Ascending aorta (tissue), 2 donors: Measurements from ENCODE around the gene TMEM86B. TPM values are rescaled to one million over a fixed set of nuclear protein-coding genes. Genes with fewer than 3 reads are reported as not detected.

Experiments used
- DNase-seq, 2 donors: peaks; one replicate each; pipeline ENCODE4 v3.0.0-alpha.2; 2019; ENCODE audit warnings: low spot score in 2 of 2
- H3K27ac ChIP-seq, 2 donors: fragments of 200-600 bp; sonication (generic); one replicate each; pipeline ENCODE4 v1.5.1; 2016 to 2017; ENCODE audit warnings: mild to moderate bottlenecking in 1 of 2
- H3K27me3 ChIP-seq: fragments of 200-600 bp; sonication (generic); one replicate; pipeline ENCODE4 v1.5.1; 2017
- H3K36me3 ChIP-seq, 2 donors: fragments of 200-600 bp; sonication (generic); one replicate each; pipeline ENCODE4 v1.5.1; 2016
- H3K4me1 ChIP-seq, 2 donors: fragments of 200-600 bp; sonication (generic); one replicate each; pipeline ENCODE4 v1.5.1; 2016 to 2017; ENCODE audit warnings: mild to moderate bottlenecking in 1 of 2
- H3K4me3 ChIP-seq, 2 donors: fragments of 200-600 bp; sonication (generic); one replicate each; pipeline ENCODE4 v1.5.1; 2016 to 2017; ENCODE audit warnings: mild to moderate bottlenecking in 1 of 2
- H3K9me3 ChIP-seq, 2 donors: fragments of 200-600 bp; sonication (generic); one replicate each; pipeline ENCODE4 v1.5.1; 2016
- intact Hi-C: fragments of 100-400 bp; cut with DNase I; formaldehyde crosslinking; loops from one replicate; pipeline ENCODE4 v1.15.1; 2023
- total RNA-seq: library from RNA; depleted of rRNA; stranded (reverse); fragments of >200 nt; gene quantifications from one replicate; pipeline ENCODE4 v1.1.0, GENCODE V29; 2016
- TF ChIP-seq, protein P1 (sequence below), 3 experiments: fragments of 200-600 bp in 2 of 3; fragments of 450-650 bp in 1 of 3; sonication (generic) in 2 of 3; IDR thresholded peaks; one replicate each; pipeline ENCODE4 v1.5.1; 2016 to 2019; ENCODE audit warnings: antibody characterized with exemption in 3 of 3, mild to moderate bottlenecking in 1 of 3, moderate library complexity in 1 of 3

Gene TMEM86B
- total RNA-seq, 1 donor from 2014 or later, result not detected

DNA sequence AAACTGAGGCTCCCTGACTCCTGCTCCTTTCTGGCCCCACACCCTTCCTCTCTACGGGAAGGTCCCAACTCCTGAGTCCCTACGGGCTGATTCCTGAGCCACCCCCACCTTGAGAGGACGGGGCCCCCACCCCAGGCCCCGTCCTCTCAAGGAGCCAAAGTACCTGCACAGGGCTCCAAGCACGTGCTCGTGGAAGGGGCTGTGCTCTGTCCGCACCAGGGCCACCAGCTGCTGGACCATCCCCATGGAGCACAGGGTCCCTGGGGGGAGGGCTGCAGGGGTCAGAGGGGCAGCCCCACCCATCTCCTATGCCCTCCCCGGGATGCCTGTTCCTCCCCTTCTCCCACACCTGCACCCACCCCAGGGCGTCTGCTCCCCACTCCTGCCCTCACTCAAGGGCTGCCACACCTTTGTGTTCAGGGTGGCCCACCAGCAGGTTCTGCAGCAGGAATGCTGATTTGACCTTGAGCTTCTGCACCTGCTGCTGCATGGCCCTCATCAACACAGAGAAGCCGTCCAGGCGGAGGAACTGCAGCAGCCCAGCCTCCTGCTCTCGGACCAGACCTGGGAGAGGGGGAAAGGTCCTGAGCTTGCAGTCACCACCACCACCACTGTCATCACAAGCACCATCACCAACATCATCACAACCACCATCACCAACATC is 37.3 kb upstream of the TMEM86B start:
- no peak for DNase-seq
- TF ChIP-seq, protein P1, sequence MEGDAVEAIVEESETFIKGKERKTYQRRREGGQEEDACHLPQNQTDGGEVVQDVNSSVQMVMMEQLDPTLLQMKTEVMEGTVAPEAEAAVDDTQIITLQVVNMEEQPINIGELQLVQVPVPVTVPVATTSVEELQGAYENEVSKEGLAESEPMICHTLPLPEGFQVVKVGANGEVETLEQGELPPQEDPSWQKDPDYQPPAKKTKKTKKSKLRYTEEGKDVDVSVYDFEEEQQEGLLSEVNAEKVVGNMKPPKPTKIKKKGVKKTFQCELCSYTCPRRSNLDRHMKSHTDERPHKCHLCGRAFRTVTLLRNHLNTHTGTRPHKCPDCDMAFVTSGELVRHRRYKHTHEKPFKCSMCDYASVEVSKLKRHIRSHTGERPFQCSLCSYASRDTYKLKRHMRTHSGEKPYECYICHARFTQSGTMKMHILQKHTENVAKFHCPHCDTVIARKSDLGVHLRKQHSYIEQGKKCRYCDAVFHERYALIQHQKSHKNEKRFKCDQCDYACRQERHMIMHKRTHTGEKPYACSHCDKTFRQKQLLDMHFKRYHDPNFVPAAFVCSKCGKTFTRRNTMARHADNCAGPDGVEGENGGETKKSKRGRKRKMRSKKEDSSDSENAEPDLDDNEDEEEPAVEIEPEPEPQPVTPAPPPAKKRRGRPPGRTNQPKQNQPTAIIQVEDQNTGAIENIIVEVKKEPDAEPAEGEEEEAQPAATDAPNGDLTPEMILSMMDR (IDR thresholded peaks at IDR 0.05), result no peak
- no peak overlapping the region for H3K4me3 ChIP-seq
- H3K27ac ChIP-seq, result no peak overlapping the region
- H3K9me3 ChIP-seq, result no peaks in the 10 kb centered on the region
- no peaks in the 10 kb centered on the region for H3K4me1 ChIP-seq
- no peaks in the 10 kb centered on the region for H3K27me3 ChIP-seq
- H3K36me3 ChIP-seq, result peaks cover 0 to 10% of the 10 kb centered on the region in 2 donors
- intact Hi-C loops, result no loop called here

DNA sequence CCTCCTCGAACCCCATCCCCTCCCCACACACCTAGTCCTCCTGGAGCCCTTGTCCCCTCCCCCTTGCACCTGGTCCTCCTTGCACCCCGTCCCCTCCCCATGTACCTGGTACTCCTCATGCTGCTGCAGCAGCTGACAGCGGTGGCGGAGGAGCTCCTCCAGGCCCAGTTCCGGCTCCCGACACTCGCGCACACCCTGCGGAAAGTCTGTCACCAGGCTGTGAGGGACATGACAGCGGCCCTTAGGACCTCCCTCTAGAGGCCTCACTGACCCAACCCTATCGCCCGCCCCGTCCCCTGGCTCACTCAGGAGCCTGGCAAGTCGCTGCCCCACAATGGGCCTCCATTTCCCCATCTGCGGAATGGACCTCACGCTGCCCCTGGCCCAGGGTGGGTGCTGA is 36.6 kb upstream of the TMEM86B start:
- TF ChIP-seq, protein P1 (IDR thresholded peaks at IDR 0.05), result no peak
- no peaks in the 10 kb centered on the region for H3K27me3 ChIP-seq
- no peaks in the 10 kb centered on the region for H3K4me1 ChIP-seq
- no peak overlapping the region for H3K4me3 ChIP-seq
- no peak for DNase-seq
- intact Hi-C loops, result no loop called here
- no peaks in the 10 kb centered on the region for H3K9me3 ChIP-seq
- no peak overlapping the region for H3K27ac ChIP-seq
- peaks cover 0 to 6% of the 10 kb centered on the region in 2 donors for H3K36me3 ChIP-seq

DNA sequence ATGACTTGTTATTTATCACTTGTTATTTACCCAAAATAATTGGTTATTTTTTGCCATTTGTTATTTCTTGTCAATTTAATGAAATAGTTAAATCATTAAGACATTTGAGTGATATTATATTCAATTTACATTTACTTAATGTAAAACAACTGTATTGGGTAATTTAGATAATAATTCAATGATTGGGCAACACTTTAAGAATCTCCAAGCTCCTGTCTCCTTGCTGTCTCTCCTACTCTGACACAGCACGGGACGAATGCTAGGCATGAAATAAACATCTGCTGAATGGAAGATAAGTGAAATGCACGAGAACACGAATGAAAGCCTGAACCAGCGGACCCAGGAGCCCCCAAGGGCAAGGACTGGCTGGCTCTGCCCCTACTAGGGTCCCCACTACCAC is 36.0 kb upstream of the TMEM86B start:
- Histone ChIP-seq H3K4me3 (no peak overlapping the region), H3K36me3 (peaks cover 0 to 2% of the 10 kb centered on the region in 2 donors), H3K9me3 (no peaks in the 10 kb centered on the region), H3K4me1 (peaks cover 5% of the 10 kb centered on the region in 2 donors), H3K27me3 (no peaks in the 10 kb centered on the region), H3K27ac (no peak overlapping the region)
- TF ChIP-seq, protein P1 (IDR thresholded peaks at IDR 0.05), result no peak
- DNase-seq, result no peak
- intact Hi-C loops, result no loop called here

DNA sequence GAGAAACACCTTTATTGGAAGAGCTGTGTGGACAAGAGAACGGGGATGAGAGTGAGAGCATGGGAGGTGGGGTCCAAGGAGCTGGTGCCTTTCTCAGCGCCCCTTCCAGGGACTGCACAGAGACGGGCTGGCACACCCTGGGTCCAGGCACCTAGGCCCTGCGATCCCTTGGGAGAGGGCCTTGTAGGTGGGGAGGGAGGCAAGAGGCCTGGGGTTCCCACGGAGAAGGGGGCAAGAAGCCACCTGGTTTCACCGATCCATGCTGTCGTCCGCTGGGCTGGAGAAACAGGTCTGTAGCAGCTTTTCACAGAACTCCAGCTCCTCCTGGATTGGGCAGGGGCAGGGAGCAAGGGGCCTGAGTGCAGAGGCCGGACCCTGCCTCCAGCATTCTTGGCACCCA is 33.8 kb upstream of the TMEM86B start:
- no peaks in the 10 kb centered on the region for H3K9me3 ChIP-seq
- no peaks in the 10 kb centered on the region for H3K27me3 ChIP-seq
- no peak overlapping the region for H3K4me3 ChIP-seq
- no peak overlapping the region for H3K27ac ChIP-seq
- DNase-seq, result no peak
- TF ChIP-seq, protein P1 (IDR thresholded peaks at IDR 0.05), result no peak
- intact Hi-C loops, result no loop called here
- H3K4me1 ChIP-seq, result peaks cover 5 to 11% of the 10 kb centered on the region in 2 donors
- H3K36me3 ChIP-seq, result no peaks in the 10 kb centered on the region

DNA sequence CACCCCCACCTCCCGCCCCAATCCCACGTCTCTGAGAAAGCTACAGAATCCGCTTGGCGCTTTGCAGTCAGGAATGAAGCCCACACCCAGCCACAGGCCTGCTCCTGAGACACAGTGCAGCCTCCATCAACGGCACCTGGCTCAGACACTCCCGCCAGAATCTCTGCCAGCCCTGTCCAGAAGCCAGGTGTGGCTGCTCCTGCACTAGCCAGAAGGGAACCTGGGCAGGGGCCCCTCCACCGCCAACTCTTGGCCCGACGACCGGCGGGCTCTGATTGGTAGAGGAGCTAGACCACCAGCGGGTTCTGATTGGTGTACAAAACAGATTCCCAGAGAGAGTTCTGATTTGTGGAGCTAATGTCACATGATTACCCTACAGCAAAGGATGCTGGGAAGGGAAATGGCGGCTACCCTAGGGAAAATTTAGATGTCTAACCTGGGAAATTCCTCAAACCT is 33.1 kb upstream of the TMEM86B start:
- H3K27ac ChIP-seq, result no peak overlapping the region
- H3K9me3 ChIP-seq, result no peaks in the 10 kb centered on the region
- intact Hi-C loops, result no loop called here
- H3K27me3 ChIP-seq, result no peaks in the 10 kb centered on the region
- H3K4me1 ChIP-seq, result peaks cover 5 to 18% of the 10 kb centered on the region in 2 donors
- TF ChIP-seq, protein P1 (IDR thresholded peaks at IDR 0.05), result no peak
- H3K36me3 ChIP-seq, result no peaks in the 10 kb centered on the region
- no peak overlapping the region for H3K4me3 ChIP-seq
- no peak for DNase-seq
